NCI-H2196 treated with DMSO at 0.1 percent for 48 hours (cell line): ENCODE results near the gene KIAA1671.

Source experiments
- DNase-seq: peaks from one replicate; lab custom pipeline; 2025; ENCODE audit not compliant: unreplicated experiment; lab: John Stamatoyannopoulos, UW

KIAA1671 gene

GRCh38 chr22:25084405-25085107 lies 132.0 kb downstream of the KIAA1671 start:
- DNase-seq = no peak

DNA sequence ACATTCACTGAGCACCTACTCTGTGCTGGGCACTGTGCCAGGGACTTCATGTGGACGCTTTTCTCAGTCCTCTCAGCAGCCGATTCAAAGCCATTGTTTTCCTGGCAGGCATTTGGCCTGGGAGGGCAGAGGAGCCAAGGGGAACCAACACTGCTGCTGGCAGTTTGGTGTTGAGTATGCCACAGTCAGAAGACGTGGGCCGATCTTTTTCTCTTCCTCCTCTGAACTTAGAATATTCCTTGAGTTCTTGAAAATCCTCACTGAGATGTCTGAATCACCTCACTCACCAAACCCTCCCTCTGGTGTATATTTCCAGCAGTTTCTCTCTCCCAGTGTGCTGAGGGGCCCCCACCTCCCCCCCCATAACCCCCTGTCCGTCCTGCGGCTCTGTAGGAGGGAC lies 132.6 kb downstream of the KIAA1671 start:
- no peak for DNase-seq

GRCh38 chr22:25085930-25086901 lies 133.7 kb downstream of the KIAA1671 start:
- DNase-seq = no peak

- no peak for DNase-seq
These were observed 134.4 kb downstream of the KIAA1671 start for GRCh38 chr22:25086902-25087282.

DNA sequence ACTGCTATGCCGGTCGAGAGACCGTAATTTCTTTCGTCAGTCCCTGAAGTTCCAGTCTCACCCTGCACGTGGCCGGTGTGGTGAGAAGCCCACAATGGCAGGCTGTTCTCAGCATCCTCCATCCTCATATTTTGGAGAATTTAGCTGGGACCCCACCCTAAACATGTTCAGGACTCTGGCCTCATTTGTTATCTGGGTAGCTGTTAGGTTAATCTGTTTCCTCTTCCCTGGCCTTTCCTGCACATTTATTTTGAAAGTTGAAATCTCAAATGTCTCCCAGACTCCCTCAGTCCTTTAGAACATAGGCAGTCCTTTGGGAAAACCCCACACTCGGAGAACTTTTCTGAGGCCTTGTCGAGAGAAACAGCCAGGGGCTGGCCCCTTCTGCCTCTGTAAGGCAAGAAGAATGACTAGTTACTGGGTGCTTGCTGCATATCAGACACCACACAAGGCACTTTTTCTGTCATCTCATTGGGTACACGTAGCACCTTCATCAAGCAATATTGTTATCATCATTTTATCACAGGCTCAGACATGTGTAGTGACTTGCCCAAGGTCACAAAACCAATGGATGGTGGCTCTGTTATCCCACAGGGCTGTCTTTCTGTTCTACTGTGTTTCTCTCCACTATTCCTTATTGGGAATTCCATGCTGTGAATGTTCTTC lies 137.8 kb downstream of the KIAA1671 start:
- no peak for DNase-seq

DNA sequence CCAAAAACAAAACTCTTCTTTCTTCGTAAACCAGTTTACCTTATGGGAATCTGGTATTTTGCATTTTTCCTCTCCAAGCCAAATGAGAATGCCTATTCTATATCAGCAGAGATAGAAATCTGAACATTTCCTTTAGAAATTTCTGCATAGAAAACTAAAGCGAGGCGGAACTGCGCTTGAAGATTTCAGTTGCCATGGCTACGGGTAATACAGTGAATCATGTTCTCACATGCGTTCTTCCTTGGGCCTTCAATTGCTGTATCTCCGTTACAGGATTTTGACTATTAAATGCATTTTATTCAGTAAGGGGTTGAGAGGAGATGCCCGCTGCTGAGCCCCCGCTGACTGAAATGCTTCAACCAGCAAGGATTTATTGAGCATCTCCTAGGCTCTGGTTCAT lies 138.9 kb downstream of the KIAA1671 start:
- no peak for DNase-seq

GRCh38 chr22:25092119-25092518 lies 139.6 kb downstream of the KIAA1671 start:
- no peak for DNase-seq

GRCh38 chr22:25094579-25094978 lies 142.1 kb downstream of the KIAA1671 start:
- no peak for DNase-seq

DNA sequence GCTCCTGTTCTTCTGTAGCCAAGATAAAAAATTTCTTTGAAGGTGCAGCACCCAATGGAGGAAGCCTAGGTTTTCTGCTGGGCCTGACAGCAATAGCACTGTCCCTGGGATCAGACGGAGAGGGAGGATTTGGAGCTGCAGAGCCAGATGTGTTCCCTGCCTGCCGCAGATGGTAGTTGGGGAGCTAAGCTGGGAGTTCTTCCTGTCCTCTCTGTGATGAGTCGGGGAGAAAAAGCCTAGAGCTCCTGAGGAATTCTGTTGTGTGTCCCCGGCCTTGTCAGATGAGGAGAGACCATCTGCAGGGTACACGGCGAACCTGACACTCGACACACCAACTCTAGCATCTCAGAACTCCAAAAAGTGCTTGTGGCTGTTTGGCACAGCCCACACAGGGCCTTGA lies 143.4 kb downstream of the KIAA1671 start:
- DNase-seq = no peak

DNA sequence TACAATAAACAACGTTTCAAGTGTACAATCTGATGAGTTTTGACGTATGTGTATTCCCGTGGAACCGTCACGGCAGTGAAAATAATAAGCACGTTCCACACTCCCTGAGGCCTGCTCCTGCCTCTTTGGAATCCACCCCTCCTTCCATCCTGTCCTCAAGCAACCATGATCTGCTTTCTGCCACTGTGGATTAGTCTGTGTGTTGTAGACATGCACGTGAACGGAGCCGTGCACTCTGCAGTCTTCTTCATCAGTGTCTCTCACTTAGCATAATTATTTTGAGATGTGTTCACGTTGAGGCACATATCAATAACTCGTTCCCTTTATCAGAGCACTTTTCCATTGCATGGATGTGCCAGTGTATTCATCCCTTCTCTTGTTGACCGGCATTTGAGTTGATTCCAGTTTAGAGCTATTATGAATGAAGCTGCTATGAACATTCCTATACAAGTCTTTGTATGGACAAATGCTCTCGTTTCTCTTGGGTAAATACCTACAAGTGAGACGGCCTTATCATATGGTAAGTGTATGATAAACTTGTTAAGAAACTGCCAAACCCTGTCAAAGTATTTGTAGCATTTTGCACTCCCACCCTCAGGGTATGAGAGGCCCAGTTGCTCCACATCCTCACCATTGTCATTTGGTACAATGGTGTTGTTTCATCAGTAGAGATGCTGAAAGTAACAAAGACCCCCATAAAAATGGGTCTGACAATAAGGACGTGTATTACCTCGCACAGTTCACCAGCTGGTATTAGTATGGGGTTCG lies 144.3 kb downstream of the KIAA1671 start:
- no peak for DNase-seq

DNA sequence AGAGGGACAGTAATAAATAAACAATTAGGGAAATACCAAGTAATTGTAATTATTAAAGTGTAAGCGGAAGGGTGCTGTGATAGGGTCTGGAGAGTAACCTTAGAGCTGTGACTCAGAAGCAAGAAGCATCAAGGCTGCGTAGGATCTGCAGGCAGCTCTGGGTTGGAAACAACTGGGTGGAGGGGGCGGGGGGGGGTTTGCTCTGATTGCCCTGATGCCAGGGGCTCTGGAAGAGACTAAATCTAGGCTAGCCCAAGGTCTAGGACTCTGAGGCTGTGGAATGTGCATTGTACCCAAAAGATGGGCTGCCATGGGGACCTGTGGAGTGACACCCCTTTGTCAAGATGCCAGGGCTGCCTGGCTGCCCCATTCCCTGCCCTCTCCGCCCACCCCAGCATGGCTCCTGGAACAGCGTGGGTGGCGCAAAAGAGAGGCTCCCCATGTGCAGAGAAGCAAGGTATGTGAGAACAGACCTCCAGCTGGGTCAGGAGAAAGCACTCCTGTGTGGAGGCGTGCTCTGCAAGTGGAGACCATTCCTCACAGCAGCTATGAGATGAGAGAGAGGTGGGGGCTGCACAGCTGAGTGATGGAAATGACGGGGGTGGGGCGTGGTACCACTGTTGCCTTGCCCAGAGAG lies 146.0 kb downstream of the KIAA1671 start:
- DNase-seq = no peak

DNA sequence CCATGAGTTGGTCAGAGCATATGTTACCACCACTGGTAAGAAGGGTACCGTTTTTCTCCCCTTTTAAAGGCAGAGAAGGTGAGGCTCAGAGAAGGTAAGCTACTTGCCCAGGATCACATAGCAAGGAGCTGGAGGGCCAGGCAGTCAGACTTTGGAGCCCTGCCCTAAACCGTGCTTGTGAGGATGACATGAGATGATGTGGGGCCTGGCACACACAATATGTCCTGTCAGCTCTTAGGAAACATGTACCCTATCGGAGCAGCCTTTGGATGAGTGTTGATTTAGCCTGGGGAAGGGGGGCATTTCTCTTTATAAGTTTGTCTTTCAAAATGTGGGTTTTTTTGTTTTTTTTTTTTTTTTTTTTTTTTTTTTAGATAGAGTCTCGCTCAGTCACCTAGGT lies 146.7 kb downstream of the KIAA1671 start:
- DNase-seq = no peak

- DNase-seq = no peak
These were observed 147.9 kb downstream of the KIAA1671 start for GRCh38 chr22:25100402-25100801.

GRCh38 chr22:25100948-25101347 lies 148.4 kb downstream of the KIAA1671 start:
- no peak for DNase-seq

DNA sequence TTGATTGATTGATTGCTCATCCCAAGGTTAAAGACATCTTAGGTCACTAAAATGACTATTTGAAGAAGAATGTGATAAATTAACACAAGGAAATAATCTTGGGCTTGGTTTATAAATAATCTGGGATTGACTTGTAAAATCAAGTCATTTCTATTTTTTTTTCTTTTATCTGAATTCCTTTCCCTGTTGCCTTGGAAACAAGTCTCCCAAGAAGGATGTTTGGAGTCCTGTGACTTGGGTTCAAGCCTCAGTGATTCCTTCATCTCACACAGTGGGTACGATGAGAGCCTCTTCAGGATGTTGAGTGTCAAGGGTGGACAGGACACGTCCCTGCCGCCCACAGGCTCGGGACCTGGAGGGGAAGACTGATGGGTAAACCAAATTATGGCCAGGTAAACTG lies 149.0 kb downstream of the KIAA1671 start:
- DNase-seq = no peak

DNA sequence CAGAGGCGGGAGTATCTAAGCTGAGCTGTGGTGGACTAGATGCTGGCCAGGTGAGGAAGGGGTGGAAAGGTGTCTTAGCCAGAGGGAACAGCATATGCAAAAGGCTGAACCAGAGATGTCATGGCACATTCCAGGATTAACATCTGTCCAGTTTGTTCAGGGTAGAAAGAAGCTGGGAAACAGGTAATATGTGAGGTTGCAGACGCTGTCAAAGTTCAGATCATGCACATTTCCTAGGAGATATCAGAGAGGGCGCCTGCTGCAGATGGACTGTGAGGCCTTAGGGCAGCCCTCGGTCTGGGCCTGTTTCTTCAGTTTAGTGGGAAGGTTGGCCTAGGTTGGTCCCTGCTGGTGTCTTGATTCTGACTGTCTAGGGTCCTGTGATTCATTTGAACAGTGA lies 149.5 kb downstream of the KIAA1671 start:
- no peak for DNase-seq

DNA sequence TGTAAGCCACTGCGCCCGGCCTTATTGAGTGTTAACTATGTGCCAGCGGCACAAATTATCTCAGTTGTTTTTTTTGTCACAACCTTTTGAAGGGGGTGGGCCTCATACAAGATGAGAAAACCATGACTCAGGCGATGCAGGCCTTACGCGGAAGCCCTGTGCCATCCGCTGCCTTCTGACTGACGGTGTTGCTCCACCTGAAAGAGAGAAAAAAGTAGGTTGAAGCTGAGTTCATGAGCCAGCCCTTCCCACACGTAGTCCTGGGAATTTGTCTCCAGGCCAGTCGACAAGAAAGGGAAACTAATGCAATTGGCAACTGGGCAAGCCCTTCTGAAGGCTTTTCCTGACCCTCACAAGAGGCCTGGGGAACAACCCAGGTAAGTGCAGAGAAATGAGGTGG lies 150.2 kb downstream of the KIAA1671 start:
- no peak for DNase-seq

GRCh38 chr22:25104367-25104766 lies 151.9 kb downstream of the KIAA1671 start:
- DNase-seq = no peak

DNA sequence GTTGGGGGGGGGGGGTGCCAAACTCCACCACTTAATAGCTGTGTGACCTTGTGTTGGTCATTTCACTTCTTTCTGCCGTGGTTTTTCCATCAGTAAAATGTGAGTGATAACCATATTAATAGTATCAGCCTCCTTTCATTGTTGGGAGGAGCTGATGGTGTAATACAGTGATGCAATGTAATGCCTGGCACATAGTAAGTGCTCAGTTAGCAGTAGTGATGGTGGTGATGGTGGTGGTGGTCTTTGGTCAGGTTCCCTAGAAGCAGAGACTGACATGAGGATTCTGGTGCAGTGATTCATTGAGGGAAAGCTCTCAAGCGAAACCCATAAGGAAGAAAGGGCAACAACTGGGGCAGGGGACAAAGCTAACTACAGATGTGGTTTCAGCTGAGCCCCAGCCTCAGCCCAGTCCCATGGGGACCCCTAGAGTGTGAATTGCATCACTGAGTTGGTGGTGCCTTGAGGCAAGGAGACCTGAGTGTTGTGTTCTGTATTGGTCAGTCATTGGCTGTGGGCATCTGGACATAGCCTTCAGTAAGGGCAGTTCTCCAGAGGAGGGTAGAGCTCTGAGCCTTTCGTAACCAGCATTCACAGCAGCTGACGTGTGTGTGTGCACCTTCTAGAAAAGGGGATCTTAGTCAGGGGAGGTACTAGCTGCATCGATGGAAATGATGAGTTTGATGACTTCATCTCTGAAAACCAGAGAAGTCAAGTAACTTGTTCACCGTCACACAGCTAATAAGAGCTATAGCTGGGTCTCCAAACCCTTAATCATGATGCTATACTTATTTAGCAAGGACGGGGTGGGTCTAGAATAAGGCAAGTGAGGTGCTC lies 153.5 kb downstream of the KIAA1671 start:
- DNase-seq = no peak
